KG1 (cell line): ENCODE measurements around the gene TAF3.
"Not testable (repeated sequence)": the region's sequence is repeated elsewhere in the genome, so short reads cannot be mapped to it uniquely, and the experiment has no call there.

Experiments used
- DNase-seq: peaks from one replicate; lab custom pipeline; 2025; lab: John Stamatoyannopoulos, UW

TAF3 gene, protein sequence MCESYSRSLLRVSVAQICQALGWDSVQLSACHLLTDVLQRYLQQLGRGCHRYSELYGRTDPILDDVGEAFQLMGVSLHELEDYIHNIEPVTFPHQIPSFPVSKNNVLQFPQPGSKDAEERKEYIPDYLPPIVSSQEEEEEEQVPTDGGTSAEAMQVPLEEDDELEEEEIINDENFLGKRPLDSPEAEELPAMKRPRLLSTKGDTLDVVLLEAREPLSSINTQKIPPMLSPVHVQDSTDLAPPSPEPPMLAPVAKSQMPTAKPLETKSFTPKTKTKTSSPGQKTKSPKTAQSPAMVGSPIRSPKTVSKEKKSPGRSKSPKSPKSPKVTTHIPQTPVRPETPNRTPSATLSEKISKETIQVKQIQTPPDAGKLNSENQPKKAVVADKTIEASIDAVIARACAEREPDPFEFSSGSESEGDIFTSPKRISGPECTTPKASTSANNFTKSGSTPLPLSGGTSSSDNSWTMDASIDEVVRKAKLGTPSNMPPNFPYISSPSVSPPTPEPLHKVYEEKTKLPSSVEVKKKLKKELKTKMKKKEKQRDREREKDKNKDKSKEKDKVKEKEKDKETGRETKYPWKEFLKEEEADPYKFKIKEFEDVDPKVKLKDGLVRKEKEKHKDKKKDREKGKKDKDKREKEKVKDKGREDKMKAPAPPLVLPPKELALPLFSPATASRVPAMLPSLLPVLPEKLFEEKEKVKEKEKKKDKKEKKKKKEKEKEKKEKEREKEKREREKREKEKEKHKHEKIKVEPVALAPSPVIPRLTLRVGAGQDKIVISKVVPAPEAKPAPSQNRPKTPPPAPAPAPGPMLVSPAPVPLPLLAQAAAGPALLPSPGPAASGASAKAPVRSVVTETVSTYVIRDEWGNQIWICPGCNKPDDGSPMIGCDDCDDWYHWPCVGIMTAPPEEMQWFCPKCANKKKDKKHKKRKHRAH

DNA sequence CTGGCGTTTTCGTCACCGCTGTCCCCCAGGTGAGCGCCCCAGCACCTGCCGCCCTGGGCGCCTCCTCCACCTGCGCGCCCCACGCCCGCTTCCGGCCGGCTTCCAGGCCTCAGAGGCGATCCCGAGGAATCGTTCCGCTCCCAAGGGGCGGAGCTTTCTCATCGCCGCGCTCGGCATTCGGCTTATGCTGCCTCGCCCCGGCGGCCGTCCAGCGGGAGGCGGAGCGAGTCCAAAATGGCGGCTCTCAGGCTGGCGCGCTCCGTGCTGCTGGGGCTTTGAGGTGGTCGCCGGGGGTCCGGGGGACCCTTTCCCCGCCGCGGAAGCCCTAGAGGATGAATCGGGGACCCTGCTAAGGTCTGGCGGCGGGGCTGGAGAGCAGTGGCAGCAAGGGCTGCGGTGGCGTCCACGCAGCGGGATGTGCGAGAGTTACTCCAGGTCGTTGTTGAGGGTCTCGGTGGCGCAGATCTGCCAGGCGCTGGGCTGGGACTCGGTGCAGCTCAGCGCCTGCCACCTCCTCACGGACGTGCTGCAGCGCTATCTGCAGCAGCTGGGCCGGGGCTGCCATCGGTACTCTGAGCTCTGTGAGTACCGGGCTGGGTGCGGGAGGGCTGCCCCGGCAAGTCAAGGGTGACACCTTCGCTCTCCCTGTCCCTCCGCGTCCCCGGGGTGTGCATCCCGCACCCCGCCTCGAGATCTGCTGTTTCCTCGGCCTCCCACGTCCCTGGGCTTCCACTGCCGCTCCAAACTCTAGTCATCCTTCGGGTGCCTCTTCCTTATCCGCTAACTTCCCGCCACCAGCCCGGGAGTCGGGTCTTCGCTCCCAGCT is at the start of gene TAF3:
Gene TAF3 (plus strand): TSS at position 211 of the 826 bp plus-strand sequence. CDS start 205 bp downstream, at position 416.
- peak; percentile 87 for DNase-seq

DNA sequence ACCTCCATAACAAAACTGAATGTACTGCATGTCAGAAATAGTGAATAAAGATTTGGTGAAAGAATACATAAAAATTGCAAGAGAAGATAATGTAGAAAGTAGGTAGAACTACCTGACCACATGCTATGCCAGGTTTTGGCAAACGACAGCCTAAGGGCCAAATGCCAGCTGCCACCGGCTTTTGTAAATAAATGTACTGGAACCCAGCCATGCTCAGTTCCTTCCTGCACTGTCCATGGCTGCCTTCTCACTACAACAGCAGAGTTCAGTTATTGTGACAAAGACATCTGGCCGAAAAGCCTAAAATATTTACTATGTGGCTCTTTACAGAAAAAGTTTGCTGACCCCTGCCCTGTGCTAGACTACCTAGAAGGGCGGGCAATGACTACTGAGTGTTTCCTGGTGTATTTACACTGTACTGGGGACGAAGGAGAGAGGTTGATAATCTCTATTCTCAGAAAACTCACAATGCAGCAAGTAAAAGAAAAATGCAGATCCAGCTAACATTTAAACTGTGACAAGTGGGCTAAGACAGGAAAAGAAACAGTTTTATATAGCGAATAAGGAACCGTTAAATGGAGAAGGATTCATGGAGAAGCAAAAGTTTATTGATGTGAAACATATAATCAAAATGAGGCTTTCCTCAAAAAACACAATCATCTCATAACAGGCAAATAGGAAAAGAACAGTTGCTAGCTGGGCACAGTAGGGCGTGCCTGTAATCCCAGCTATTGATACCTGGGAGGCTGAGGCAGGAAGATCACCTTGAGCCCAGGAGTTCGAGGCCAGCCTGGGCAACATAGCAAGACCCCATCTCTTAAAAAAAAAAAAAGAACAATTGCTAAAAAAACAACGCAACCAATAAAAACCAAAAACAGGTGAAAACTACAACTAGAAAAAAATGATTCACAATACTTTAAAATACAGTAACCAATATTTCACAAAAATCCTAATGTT is 44.2 kb upstream of the TAF3 start:
- no peak for DNase-seq

DNA sequence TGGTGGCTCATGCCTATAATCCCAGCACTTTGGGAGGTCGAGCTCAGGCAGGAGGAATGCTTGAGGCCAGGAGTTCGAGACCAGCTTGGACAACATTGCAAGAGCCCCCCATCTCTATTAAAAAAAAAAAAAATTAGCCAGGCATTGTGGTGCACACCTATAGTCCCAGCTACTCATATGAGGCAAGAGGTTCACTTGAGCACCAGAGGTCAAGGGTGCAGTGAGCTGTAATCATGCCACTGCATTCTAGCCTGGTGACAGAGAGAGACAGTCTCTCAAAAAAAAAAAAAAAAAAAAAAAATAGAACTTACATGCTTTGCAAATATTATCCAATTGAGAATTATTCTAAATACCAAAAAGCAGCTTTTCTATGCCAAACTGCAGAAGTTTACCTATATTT is 41.5 kb upstream of the TAF3 start:
- no peak for DNase-seq

DNA sequence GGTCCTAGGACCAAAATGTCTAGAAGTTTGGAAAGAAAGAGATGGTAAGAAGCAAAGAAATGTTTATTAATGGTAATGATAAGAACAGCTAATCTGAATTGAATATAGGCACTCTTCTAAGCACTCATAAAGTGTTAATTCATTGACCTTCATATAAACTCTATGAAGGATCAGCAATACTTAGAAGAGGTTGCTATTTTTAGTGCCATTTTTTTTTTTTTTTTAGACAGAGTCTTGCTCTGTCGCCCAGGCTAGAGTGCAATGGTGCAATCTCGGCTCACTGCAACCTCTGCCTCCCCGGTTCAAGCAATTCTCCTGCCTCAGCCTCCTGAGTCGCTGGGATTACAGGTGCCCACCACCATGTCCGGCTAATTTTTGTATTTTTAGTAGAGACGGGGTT is 36.1 kb upstream of the TAF3 start:
- DNase-seq: not testable (repeated sequence)

DNA sequence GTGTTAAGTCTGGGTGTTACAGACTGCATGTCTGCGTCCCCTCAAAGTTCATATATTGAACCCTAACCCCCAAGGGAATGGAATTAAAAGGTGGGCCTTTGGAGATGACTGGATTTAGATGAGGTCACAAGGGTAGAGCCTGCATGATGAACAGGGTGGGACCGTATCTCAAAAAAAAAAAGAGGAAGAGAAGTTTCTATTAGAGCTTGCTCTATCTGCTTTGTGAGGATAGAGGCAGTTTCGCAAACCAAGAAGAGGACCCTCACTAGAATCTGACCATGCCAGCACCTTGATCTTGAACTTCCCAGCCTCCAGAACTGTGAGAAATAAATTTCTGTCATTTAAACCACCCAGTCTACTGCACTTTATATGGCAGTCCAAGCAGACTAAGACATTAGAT is 31.9 kb upstream of the TAF3 start:
- no peak for DNase-seq

DNA sequence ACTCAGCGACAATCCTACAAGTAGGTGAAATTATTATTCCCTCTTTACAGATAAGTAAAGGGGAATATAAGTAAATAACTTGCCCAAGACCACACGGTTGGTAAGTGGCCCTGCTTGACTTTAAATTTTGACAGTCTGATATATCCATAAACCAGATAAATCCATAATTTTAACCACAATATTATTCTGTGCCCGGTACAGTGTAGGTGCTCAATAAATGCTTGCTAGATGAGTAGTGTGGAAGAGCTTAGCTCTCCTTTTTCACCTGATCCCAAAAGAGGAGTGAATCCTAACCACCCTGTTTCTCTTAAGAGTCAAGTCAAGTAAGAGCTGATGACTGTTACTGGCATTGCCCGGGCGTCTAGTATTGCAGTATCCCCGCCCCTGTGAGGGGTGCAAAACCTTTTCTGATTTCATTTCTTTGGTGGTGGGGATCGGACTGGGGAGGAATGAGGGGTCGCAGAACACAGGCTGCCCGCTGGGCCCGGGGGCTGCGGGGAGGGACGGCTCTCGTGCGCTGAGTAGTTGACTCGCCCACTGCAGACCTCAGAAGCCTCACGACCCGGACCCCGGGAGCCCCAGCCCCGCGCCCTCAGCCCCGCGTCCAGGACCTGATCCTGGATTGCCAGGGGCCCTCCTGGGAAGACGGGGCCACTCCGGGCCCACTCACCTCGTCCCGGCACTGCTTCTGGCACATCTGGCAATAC is 31.0 kb upstream of the TAF3 start:
- no peak for DNase-seq

DNA sequence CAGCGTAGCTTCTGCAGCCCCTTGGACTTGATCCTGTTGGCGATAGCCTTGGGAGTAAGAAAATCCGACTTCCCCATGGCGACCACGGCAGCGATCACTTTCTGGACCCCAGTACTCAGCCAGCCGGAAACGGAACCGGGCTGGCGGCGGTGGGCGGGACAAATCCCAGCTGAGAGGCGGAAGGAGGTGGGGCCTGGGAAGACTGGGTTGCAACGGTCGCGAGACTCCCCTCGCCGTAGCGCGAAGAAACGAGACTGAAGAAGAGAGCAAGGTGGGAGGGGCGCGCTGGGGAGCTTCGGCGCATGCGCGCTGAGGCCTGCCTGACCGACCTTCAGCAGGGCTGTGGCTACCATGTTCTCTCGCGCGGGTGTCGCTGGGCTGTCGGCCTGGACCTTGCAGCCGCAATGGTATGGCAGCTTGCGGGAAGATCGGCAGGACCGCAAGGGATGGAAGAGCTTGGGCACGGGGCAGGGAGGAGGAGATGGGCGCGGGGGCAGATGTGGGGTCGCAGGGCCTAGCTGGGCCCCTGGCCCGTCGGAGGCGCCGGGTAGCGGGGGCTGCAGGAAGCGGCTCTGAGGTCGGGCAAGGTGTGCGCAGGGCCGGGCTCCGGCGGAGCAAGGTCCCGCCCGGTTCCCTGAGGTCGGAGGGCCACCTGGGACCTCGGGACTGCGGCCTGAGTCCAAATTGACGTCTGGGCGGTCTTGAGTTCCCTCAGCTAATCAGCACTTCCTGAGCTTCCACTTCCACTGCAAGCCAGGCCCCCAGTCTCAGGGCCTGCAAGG is 30.3 kb upstream of the TAF3 start, which contains the start of the genes ATP5F1C and KIN:
Gene ATP5F1C (plus strand): TSS at position 321 of the 782 bp plus-strand sequence. CDS start 31 bp downstream, at position 352.
Gene KIN (minus strand): TSS at position 137 of the 782 bp plus-strand sequence. CDS start 60 bp downstream, at position 77.
- peak; percentile 93 for DNase-seq

DNA sequence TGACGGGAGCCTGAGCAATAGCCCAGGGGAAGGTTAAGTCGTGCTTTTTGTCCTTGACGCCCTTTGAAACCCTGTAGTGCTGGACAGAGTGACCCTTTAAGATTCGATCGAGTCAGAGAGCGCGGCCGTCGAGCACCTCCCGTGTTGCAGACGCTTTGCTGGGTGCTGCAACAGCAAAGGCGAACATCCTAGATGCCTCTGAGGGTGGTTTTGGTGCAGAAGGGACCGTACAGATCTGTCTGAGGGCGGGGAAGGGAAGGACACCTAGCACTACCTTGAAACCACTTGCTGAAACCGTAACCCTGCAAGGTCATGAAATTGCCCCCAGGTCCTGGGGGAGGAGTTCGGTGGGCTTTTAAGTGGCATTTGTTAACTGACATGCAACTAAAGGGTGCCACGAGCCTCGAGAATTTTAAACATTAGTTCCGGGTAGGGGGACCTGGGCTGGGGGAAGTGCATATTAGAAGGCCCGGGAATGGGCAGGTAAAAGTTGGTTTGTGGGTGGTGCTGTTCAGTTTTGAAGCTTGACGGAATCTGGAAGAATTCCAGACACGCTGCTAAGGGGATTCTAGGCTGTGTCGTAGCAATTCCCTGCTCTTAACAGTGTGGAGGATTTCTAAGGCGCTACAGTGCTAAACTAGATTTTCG is 29.5 kb upstream of the TAF3 start:
- no peak for DNase-seq

DNA sequence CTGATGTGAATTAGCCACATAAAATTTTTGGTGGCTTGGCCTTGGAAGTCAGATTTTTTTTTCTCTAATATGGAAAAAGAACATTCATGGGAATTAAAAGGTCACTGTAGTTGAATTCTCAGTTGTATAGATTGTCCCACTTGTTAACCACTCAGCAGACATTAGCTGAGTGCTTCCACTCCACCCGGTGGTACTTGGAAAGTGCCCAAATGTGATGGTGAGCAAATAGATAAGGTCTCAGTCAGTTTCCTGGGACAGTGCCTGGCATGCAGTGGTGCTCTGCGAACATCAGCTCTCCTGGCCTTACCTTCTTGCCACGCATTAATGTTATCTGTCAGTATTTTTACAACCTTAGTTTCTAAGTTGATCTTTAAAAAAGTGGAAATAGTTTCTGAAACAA is 28.9 kb upstream of the TAF3 start:
- DNase-seq: no peak

DNA sequence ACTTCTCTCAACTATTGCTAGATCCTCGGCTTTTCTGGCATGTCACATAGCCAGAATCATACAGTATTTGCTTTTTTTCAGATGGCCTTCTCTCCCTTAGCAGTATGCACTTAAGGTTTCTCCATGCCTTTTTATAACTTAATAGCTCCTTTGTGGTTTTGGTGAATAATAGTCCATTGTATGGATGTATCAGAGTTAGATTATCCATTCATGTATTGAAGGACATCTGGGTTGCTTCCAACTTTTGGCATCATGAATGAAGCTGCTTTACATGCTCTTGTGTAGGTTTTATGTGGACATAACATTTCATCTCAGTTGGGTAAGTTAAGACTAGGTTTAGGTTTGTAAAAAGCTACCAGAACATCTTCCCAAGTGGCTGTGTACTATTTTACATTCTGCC is 25.8 kb upstream of the TAF3 start:
- no peak for DNase-seq

DNA sequence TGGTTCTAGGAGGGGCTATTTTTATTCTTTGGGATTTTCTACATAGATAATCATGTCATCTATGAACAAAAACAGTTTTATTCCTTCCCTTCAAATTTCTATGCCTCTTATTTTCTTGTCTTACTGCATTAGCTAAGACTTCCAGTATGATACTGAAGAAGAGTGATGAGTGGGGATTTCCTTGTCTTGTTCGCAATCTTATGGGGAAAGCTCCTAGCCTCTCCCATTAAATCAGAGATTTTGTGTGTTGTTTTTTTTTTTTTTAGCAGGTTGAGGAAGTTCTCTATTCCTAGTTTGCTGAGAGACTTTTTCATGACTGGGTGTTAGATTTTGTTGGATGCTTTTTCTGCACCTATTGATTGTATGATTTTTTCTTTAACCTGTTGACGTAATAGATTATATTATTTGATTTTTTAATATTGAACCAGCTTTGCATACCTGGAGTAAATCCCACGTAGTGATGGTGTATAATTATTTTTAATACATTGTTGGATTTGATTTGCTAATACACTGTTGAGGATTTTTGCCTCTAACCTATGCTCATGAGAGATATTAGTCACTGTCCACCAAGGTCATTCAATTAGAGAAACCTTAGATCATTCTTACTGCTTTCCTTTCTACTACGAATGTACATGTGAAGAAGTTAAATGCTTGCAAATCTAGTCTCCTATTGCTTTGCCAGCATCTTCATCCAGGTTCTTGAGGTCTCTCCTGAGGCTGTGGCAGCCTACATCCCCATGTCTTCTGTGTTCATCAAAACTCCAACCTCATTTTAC is 23.9 kb upstream of the TAF3 start:
- no peak for DNase-seq

DNA sequence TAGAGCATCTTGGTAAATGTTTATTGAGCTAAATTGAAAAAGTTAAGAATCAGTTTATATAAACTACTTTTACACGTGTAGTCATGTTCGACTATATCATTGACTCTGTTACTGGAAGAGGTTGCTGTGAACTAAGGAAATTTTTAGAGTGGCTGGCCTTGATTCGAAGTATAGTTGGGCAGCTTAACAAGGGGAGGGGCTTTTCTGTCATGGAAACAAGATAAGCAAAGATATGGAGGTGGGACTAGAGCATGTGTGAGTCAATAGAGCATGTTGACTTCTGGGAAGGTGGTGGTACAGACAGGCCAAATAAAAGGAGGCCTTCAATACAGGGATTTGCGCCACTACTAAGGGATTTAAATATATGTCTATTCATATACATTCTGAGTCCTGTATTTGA is 22.7 kb upstream of the TAF3 start:
- no peak for DNase-seq

DNA sequence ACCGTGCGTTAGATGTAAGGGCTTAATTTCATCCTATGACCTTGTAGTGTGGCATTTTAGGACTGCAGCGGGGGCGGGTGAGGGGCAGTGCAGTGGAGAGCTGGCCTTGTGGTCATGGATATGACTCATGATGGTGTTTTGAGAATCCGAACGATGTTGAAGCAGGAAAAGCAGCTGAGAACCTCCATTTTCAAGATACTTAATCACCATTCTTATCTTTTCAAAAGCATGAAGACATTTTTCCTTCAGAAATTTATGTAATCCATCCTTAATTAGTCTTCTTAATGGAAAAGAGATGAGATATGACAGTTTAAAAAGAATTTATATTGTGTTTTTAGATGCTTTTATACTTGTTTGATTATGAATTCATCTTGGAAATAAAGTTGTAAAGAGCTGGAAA is 20.7 kb upstream of the TAF3 start:
- DNase-seq: no peak

DNA sequence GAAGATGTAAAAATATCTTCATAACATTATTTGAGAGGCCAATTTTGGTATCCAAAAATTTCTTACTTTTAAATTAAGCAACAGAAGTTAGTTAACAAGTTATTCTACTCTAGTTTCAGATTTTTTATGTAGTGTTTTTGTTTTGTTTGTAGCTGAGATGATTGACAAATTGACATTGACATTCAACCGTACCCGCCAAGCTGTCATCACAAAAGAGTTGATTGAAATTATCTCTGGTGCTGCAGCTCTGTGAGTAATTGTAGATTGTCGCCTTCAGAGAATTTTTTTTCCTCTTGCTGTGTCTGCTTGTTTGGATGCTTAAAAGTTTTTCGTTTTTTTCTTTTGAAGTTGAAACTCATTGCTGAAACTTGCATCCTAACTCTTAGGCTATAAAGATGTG is 15.7 kb upstream of the TAF3 start:
- no peak for DNase-seq

DNA sequence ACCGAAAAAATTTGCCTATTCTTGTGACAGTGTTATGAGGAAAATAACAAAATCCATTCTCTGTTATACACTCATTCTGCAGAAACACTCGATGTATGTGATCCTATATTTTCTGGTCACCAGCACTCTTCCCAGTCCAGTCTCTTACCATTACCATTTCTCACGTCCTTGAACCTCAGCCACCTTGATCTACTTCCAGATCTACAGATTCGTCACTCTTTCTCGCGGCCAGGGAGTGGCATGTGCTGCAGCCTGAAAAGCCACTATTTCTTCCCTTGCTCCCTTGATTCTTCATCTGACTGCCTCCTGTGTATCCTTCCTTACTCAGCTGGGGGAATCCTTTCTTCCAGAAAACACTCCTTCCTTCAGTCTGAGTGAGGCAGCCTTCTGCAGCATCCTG is 14.1 kb upstream of the TAF3 start:
- DNase-seq: no peak

DNA sequence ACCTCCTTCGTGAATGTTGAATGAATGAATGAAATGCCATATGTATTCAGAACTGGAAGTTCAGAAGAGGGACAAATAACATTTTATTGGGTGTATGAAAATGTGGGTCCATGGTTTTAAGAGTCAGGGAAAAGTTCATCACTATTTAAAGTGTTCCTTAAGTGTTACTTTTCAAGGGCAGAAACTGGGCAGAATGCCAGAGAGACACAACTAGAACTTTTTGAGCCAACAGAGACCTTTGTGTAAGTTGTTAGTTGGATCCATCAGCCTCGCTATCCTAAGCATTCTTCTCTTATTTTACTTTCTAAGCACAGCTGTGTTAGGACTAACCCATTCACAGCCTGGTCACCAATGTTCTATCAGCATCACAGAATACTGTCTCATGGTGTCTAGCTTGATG is 13.6 kb upstream of the TAF3 start:
- DNase-seq: no peak

DNA sequence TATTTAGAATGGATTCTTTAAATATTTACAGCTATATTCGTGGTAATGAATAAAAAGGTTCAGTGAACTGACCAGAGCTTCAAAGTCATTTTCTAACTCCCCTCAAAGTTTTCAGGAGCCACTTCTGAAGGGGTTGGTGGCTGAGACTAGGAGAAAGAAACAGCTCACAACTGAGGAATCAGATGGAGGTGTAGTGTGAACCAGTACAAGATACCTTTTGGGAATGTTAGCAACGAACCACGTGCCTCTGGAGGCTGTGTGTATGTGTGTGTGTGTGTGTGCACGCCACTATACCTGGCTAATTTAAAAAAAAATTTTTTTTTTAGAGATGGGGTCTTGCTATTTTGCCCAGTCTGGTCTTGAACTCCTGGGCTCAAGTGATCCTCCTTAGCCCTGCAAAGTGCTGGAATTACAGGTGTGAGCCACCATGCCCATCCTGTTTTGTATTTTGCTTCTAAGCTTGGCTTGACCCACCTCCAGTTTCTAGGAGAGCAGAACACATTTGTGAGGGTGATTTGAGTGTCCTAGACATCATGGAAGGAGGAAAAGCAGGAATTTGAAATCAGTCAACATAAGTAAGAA is 9.5 kb upstream of the TAF3 start:
- DNase-seq: no peak

DNA sequence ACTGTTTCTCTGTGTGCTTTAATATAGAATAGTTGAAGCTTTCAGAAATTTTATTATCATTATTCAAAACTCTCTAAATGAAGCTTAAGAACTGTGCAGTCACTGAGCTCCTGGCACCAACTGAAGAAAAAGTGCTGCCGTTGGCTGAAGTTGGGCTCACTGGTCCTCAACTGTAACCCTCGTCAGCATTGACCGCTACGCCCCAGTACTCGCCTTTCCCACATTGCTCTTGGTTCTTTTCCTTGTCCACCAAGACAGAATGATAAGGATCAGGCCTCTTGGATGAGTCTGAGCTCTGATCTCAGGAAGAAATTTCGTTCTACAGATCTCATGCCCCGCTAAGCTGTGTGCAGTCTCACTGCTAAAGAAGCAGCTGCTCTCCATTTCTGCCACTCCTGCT is 7.9 kb upstream of the TAF3 start:
- DNase-seq: no peak
